ENCODE results near the gene R3HDM2. TPM values are rescaled to one million over a fixed set of nuclear protein-coding genes. Genes with fewer than 3 reads are reported as not detected.

Gene R3HDM2
- total RNA-seq, 2 donors from 2014 or later = 47.6 to 66.5 TPM

DNA sequence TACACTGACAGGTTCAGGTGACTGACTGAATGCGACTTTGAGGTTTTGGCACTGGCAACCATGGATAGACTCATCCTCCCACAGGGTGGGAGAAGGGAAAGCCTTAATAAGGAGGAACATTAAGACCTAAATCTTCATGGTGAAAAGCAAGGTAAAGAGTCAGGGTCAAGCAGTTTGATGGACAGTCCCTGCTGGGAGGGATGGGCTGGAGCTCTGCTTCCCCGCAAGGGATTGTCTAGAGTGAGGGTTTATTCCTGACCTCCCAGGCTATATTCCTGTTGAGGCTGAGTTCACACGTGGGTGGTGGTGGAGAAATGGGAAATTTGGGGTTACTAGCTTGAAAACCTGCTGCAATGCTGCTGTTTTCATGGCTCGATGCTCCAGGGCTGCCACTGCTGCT lies 170.5 kb downstream of the R3HDM2 start:
- intact Hi-C loops (cut with DNase I) = loop anchor here in 1 of 2 donors (5.0 kb wide), 1 partner anchor 192 kb away; no protein-coding TSS in a partner anchor
- ATAC-seq (no peak), DNase-seq (no peak)

- peak; percentile 63 for DNase-seq
- ATAC-seq = peak; percentile 78 to 83
- intact Hi-C loops (cut with DNase I) = no loop called here
Measured at GRCh38 chr12:57258977-57259970, 171.6 kb downstream of the R3HDM2 start.

DNA sequence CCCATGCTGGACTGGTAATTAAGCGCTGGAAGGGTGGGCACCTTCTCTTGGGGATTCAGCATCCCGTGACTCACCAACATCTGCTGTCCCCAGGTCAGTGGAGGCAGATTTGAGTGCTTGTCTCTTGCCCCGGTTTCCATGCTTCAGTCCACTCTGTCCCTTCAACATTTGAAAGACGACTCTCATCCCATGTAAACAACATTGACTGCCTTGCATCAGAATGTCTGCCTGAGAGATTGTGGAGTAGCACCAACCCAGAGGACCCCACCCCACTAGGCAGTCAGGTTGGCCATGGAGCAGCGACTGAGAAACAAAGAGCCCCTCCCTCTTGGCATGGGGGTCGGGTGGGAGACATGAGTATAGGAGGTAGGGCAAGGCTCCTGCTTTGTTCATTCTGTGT lies 174.9 kb downstream of the R3HDM2 start:
- ATAC-seq = no peak
- DNase-seq = no peak
- intact Hi-C loops (cut with DNase I) = no loop called here

GRCh38 chr12:57254506-57255280 lies 176.2 kb downstream of the R3HDM2 start:
- DNase-seq (no peak), ATAC-seq (no peak)
- intact Hi-C loops (cut with DNase I) = no loop called here

DNA sequence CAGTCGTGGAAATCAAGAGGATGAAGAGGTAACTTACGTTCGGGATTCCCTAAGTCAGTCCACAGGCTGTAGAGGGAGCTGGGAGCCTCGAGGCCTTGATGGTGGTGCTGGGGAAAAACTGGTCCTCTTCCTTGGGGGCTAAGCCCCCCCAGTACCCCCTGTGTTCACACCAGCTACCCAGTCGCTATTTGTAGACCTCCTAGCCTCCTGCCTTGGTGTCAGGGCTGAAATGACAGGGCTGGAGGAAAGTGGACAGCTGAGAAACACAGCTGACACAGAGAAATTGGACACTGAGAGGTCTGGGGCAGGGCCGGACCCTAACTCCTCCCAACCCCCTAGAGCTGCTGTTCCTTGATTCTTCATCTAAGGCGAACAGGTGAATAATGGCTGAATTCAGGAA lies 179.9 kb downstream of the R3HDM2 start, which contains the start of gene STAC3:
Gene STAC3 (minus strand): TSS at position 232 of the 400 bp plus-strand sequence. CDS start 1,551 bp downstream, outside the sequence.
- no peak for DNase-seq
- ATAC-seq = no peak
- intact Hi-C loops (cut with DNase I) = no loop called here

GRCh38 chr12:57250541-57250940 lies 180.3 kb downstream of the R3HDM2 start:
- DNase-seq (no peak), ATAC-seq (no peak)
- intact Hi-C loops (cut with DNase I) = no loop called here

DNA sequence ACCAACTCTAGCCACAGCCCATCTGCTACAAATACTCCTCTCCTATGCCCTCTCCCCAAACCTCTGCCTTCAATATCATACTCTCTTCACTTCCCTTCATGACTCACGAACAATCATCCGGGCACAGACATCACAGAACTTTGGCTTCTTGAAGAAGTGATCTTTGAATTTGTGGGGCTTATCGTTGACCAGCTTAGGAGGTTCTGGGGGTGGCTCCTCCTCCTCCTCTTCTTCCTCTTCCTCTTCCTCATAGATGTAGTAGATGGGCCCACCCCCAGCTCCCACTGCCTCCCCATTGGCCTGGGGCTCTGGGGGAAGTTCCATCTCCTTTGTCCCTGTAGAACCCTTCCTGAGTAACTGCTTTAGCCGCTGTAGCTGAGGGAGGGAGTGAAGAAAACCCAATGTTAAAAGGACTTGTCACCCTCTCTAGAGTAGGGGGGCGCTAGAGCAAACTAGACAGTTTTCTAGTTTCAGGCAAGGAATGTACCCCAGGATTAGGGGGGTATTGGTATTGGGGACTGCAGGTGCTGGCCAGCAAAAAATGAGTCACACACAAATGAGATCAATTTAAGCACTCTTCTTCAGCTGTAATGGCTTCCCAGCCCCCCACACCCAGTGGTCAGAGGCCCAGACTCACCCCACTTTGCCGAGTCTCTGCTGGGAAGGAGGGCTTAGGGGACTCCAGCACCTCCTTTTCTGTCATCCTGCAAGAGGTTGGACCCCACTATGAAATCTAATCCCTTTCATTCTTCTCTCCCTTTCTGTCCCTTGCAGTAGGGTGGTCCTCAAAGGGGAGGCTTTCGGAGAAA lies 181.7 kb downstream of the R3HDM2 start:
- no peak for DNase-seq
- ATAC-seq = peak in 1 of 2 donors; percentile 40
- intact Hi-C loops (cut with DNase I) = no loop called here

- intact Hi-C loops (cut with DNase I) = no loop called here
- no peak for DNase-seq
- no peak for ATAC-seq
Measured at GRCh38 chr12:57247041-57247440, 183.8 kb downstream of the R3HDM2 start.

DNA sequence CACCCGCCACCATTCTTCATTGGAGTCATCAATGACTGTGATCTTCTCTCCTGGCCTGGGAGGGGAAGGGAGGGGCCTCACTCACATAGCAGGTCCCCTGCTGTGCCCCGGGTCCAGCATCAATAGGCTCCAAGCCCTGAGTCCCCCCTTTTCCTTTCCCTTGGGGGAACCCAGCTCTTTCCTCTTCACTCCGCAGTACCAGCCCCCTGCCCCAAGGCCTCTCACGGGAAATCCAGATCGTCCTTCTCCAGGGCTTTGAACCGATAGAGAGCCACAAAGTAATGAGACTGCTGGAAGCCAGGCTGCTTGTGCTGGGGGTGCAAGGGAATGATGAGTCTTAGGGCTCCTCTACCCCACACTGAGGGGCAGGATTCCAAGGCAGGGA lies 186.5 kb downstream of the R3HDM2 start:
- DNase-seq (no peak), ATAC-seq (no peak)
- intact Hi-C loops (cut with DNase I) = no loop called here

DNA sequence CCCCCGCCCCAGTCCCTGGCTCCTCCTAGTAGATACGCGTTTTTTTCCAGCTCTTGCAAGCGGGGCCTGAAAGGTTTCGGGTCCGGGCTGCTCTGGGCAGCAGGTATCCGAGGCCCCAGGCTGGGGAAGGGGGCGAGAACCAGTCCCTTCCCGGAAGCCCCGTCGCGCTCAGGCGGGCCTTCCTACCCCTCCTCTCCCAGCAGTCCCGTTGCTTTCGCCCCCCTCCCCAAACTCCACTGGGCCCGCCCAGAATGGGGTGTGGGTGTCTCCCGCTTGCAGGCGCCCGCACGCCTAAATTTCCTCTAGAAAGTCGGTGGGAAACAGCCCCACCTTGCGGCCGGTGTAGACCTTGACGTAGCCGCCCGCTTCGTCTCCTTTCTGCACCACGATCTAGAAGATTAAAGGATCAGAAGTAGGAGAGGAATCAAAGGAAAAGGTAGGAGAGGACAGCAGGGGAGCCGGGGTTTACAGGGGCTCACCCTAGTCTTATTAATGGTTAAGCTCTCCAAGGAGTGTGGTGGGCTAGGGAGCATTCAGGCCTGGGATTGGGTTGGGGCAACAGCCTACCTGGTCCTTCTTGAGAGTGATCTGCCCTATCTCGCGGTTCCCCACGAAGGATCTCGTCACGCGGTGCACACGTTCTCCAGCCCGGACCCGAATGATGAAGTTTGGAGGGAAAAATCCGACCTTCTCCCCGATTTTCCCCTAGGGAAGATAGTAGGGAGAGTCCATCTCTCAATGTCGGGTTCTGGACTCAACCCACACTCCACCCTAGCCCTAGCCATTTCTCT lies 187.1 kb downstream of the R3HDM2 start:
- intact Hi-C loops (cut with DNase I) = loop anchor here in 1 of 2 donors (1.0 kb wide), 1 partner anchor 30 kb away; no protein-coding TSS in a partner anchor
- DNase-seq (peak; percentile 84), ATAC-seq (peak; percentile 25 to 33)

GRCh38 chr12:57242691-57243454 lies 188.0 kb downstream of the R3HDM2 start:
- peak in 1 of 2 donors; percentile 6 for ATAC-seq

DNA sequence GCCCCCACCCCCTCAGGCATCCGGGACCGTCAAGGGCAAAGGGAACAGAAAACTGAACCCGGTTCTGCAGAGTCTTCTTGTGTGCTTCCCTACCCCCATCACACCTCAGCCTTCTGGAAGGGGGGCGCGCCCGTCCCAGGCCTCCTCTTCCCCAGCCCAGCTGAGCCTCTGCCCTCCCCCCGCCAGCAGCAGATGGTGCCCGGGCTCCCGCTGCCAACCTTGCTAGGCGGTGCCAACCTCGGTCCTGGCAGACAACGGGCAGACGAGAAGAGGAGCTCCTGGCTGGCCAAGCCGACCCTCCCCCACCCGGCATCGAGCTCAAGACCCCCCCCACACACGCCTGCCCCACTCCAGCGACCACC lies 188.5 kb downstream of the R3HDM2 start:
- intact Hi-C loops (cut with DNase I) = no loop called here
- DNase-seq = peak; percentile 38
- peak in 1 of 2 donors; percentile 1 for ATAC-seq

More at GRCh38 chr12:57242691-57243454, 188.0 kb downstream of the R3HDM2 start:
- intact Hi-C loops (cut with DNase I) = loop anchor here in 1 of 2 donors (1.0 kb wide), 1 partner anchor 30 kb away; no protein-coding TSS in a partner anchor
- peak; percentile 62 for DNase-seq

GRCh38 chr12:57241402-57242310 lies 189.2 kb downstream of the R3HDM2 start:
- intact Hi-C loops (cut with DNase I) = no loop called here
- DNase-seq (no peak), ATAC-seq (no peak)

DNA sequence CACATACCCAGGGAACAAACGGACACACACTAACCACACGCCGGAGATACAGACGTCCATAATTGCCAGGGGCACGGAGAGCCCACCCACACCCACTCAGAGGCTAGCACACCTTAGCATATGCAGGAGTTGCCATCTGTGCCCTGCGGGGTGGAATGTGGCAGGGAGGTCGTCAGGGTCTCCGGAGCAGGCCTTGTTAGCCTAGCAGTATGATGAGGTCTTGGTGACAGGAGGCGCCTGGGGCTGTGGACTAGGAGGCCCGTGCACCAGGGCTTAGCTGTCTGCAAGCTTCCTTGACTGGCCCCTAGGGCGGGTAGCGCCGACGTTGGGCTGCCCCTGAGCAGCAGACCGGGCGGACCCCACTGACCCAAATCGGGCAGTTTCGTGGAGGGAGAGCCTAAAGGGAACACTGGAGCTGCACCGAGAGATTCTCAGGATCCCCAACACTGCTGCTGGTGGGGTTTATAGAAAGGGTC lies 189.9 kb downstream of the R3HDM2 start:
- ATAC-seq = no peak
- intact Hi-C loops (cut with DNase I) = no loop called here
- no peak for DNase-seq

GRCh38 chr12:57240066-57240921 lies 190.5 kb downstream of the R3HDM2 start:
- DNase-seq = peak; percentile 63
- intact Hi-C loops (cut with DNase I) = no loop called here
- ATAC-seq = peak; percentile 0 to 2
